Measurements from ENCODE around the gene SEC14L3.
"Not testable (repeated sequence)": the region's sequence is repeated elsewhere in the genome, so short reads cannot be mapped to it uniquely, and the experiment has no call there.

SEC14L3 gene

GRCh38 chr22:30453731-30454510 is 17.9 kb downstream of the SEC14L3 start:
- TF ChIP-seq PATZ1 (CRISPR knock-in tag; IDR thresholded peaks at IDR 0.05; ENCODE audit: borderline replicate concordance) (no peak), ZFP30 (CRISPR knock-in tag; IDR thresholded peaks at IDR 0.05) (no peak), GLIS3 (CRISPR knock-in tag; IDR thresholded peaks at IDR 0.05) (no peak), TSHZ2 (CRISPR knock-in tag; IDR thresholded peaks at IDR 0.05) (no peak), TCF4 (CRISPR knock-in tag; IDR thresholded peaks at IDR 0.05; ENCODE audit: borderline replicate concordance) (no peak), BACH2 (CRISPR knock-in tag; IDR thresholded peaks at IDR 0.05; ENCODE audit: borderline replicate concordance) (no peak), ZFP3 (CRISPR knock-in tag; IDR thresholded peaks at IDR 0.05) (no peak), ISL1 (CRISPR knock-in tag; IDR thresholded peaks at IDR 0.05) (no peak)
- no peak; the same call in 2 of the 3 replicates for ATAC-seq

- TF ChIP-seq OSR1 (CRISPR knock-in tag; IDR thresholded peaks at IDR 0.05) (no peak), ESRRG (CRISPR knock-in tag; IDR thresholded peaks at IDR 0.05) (no peak), TSHZ2 (CRISPR knock-in tag; IDR thresholded peaks at IDR 0.05) (no peak), TCF4 (CRISPR knock-in tag; IDR thresholded peaks at IDR 0.05; ENCODE audit: borderline replicate concordance) (no peak), ZNF70 (CRISPR knock-in tag; IDR thresholded peaks at IDR 0.05) (no peak), BACH2 (CRISPR knock-in tag; IDR thresholded peaks at IDR 0.05; ENCODE audit: borderline replicate concordance) (no peak)
- no peak for ATAC-seq
Observed at GRCh38 chr22:30452861-30453260, 19.0 kb downstream of the SEC14L3 start.

GRCh38 chr22:30451488-30451887 is 20.3 kb downstream of the SEC14L3 start:
- not testable (repeated sequence) for ATAC-seq

- ATAC-seq: no peak
- TF ChIP-seq ZNF565 (CRISPR knock-in tag; conservative IDR thresholded peaks at IDR 0.05; ENCODE audit: low read depth) (no peak), ZFP30 (CRISPR knock-in tag; IDR thresholded peaks at IDR 0.05) (no peak), SNAI2 (CRISPR knock-in tag; IDR thresholded peaks at IDR 0.05) (no peak), POU6F1 (CRISPR knock-in tag; IDR thresholded peaks at IDR 0.05; ENCODE audit: borderline replicate concordance, low read depth) (no peak), PPARA (CRISPR knock-in tag; IDR thresholded peaks at IDR 0.05; ENCODE audit: borderline replicate concordance) (no peak), CSDC2 (CRISPR knock-in tag; IDR thresholded peaks at IDR 0.05) (no peak), ISL1 (CRISPR knock-in tag; IDR thresholded peaks at IDR 0.05) (no peak), TCF4 (CRISPR knock-in tag; IDR thresholded peaks at IDR 0.05; ENCODE audit: borderline replicate concordance) (no peak), TSHZ2 (CRISPR knock-in tag; IDR thresholded peaks at IDR 0.05) (no peak), ZC3H10 (CRISPR knock-in tag; IDR thresholded peaks at IDR 0.05) (no peak), CSRNP3 (CRISPR knock-in tag; IDR thresholded peaks at IDR 0.05) (no peak), TOX (CRISPR knock-in tag; IDR thresholded peaks at IDR 0.05; ENCODE audit: borderline replicate concordance) (no peak), ZFP3 (CRISPR knock-in tag; IDR thresholded peaks at IDR 0.05) (no peak), OSR1 (CRISPR knock-in tag; IDR thresholded peaks at IDR 0.05) (no peak), ARNTL (CRISPR knock-in tag; IDR thresholded peaks at IDR 0.05; ENCODE audit: borderline replicate concordance, low read depth) (no peak)
Observed at GRCh38 chr22:30447656-30448055, 24.2 kb downstream of the SEC14L3 start.

Data from SK-N-SH treated with all-trans-retinoic acid at 6 μM for 48 hours (cell line).